ENCODE measurements around the gene HMX2. TPM values are rescaled to one million over a fixed set of nuclear protein-coding genes. Genes with fewer than 3 reads are reported as not detected.

HMX2 gene
- under 1 TPM in 3 of 6 donors, not detected in 3; 0.14 to 0.25 (median 0.14) TPM for total RNA-seq
- under 1 TPM in 1 of 2 donors, not detected in 1; 0.19 TPM for polyA plus RNA-seq

DNA sequence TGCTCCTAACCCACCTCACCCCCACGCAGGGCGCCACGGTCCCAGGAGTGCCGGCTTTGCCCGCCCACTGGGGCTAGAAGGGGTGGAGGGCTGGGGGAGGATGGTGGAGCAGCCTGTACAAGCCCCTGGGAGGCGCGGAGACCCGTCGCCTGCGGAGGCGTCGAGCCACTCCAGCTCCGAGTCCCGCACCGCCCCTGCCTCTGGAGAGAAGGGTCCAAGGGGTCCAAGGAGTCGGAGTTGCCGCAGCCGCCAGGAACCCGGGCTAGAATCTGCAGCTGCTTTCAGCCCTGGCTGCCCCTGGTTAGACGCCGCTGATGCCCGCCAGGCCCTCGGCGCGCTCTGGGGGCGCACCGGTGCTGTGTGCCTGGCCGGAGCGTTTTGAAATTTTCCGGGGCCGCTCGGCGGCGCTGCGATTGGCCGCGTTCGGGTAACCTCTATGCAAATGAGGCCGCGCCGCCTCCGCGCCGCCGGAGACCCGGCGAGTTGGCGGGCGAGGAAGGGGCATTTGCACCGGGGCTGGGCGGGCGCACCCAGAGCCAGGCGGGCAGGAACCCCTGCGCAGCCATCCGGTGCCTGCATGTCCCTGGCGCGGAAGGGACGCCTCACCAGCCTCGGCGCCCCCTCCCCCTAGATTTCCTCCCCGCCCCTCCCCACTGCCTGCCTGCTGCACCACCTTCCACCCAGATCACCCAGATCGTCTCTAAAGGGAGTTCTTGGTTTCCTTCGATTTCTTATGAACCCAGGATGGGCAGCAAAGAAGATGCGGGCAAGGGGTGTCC is at the start of gene HMX2:
HMX2 (plus strand) TSS at position 502 of the 779 bp plus-strand sequence; CDS start at position 745, 243 bp downstream.
- FAIRE-seq = no peak
- Histone ChIP-seq H3K9me3 (no peaks in the 10 kb centered on the region), H3K4me1 (peaks cover 0 to 22% (median 5%) of the 10 kb centered on the region in 3 donors), H3K27ac (no peak within 1 kb of the TSS), H3K36me3 (no peaks in the 10 kb centered on the region), H3K4me3 (peak within 1 kb of the TSS in 1 of 4 donors; percentile 11), H3K27me3 (peaks cover 0 to 78% (median 35%) of the 10 kb centered on the region in 4 donors)
- intact Hi-C loops (cut with DNase I) = no loop called here
- ATAC-seq = no peak
- TF ChIP-seq, protein P1, sequence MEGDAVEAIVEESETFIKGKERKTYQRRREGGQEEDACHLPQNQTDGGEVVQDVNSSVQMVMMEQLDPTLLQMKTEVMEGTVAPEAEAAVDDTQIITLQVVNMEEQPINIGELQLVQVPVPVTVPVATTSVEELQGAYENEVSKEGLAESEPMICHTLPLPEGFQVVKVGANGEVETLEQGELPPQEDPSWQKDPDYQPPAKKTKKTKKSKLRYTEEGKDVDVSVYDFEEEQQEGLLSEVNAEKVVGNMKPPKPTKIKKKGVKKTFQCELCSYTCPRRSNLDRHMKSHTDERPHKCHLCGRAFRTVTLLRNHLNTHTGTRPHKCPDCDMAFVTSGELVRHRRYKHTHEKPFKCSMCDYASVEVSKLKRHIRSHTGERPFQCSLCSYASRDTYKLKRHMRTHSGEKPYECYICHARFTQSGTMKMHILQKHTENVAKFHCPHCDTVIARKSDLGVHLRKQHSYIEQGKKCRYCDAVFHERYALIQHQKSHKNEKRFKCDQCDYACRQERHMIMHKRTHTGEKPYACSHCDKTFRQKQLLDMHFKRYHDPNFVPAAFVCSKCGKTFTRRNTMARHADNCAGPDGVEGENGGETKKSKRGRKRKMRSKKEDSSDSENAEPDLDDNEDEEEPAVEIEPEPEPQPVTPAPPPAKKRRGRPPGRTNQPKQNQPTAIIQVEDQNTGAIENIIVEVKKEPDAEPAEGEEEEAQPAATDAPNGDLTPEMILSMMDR (IDR thresholded peaks at IDR 0.05) = no peak
- DNase-seq = peak in 2 of 6 donors; percentile 66 to 70
- WGBS, 2 donors = 2 to 3% methylated on average over 56 to 64 of the region's 64 CpGs

GRCh38 chr10:123100030-123100762 is 47.7 kb upstream of the HMX2 start:
- intact Hi-C loops (cut with DNase I) = no loop called here
- TF ChIP-seq, protein P1 (IDR thresholded peaks at IDR 0.05) = no peak
- Histone ChIP-seq H3K27ac (no peak overlapping the region), H3K27me3 (no peaks in the 10 kb centered on the region), H3K9me3 (no peaks in the 10 kb centered on the region), H3K4me1 (no peaks in the 10 kb centered on the region), H3K36me3 (no peaks in the 10 kb centered on the region), H3K4me3 (no peak overlapping the region)
- FAIRE-seq = no peak
- no peak for DNase-seq
- 67 to 68% methylated on average over 7 of the region's 7 CpGs for WGBS, 2 donors
- ATAC-seq = no peak

DNA sequence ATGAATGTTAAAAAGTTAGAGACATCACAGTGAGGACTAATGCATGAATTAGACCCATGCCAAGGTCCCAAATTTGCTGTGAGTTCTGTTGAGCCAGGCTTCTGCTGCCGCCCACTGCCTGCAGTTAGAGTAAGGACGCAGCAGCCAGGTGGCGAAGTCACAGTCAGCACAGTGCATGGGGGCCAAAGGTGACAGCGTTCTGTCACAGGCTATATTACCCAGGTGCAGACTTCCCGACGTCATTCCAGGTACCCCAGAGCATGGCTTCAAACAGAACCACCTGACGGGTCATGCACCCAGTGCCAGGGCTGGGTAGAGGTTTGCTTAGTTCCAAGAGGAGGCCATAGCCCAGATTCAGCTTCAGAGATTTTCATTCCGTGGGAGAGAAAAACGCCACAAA is 46.1 kb upstream of the HMX2 start:
- no peaks in the 10 kb centered on the region for H3K36me3 ChIP-seq
- FAIRE-seq (no peak), DNase-seq (no peak), ATAC-seq (peak in 2 of 4 donors; percentile 18 to 44)
- intact Hi-C loops (cut with DNase I) = no loop called here
- no peak overlapping the region for H3K4me3 ChIP-seq
- H3K4me1 ChIP-seq = no peaks in the 10 kb centered on the region
- no peaks in the 10 kb centered on the region for H3K9me3 ChIP-seq
- no peak overlapping the region for H3K27ac ChIP-seq
- H3K27me3 ChIP-seq = no peaks in the 10 kb centered on the region
- TF ChIP-seq, protein P1 (IDR thresholded peaks at IDR 0.05) = no peak
- WGBS, 2 donors = 30% methylated on average over 9 of the region's 9 CpGs

GRCh38 chr10:123102673-123103072 is 45.3 kb upstream of the HMX2 start:
- ATAC-seq = no peak
- Histone ChIP-seq H3K4me1 (no peaks in the 10 kb centered on the region), H3K4me3 (no peak overlapping the region), H3K9me3 (no peaks in the 10 kb centered on the region), H3K27ac (no peak overlapping the region), H3K36me3 (no peaks in the 10 kb centered on the region), H3K27me3 (no peaks in the 10 kb centered on the region)
- WGBS, 2 donors = 53 to 64% methylated on average over 2 of the region's 2 CpGs
- FAIRE-seq = no peak
- intact Hi-C loops (cut with DNase I) = no loop called here
- DNase-seq = no peak
- TF ChIP-seq, protein P1 (IDR thresholded peaks at IDR 0.05) = no peak

All from pancreas (tissue), 10 donors.